Renal cortex interstitium (tissue), 11 donors: ENCODE measurements around the gene AP1G1. TPM values are rescaled to one million over a fixed set of nuclear protein-coding genes. Genes with fewer than 3 reads are reported as not detected.
"Not testable (repeated sequence)": the region's sequence is repeated elsewhere in the genome, so short reads cannot be mapped to it uniquely, and the experiment has no call there.

Experiments
- DNase-seq, 11 donors: peaks; one replicate each; pipeline ENCODE4 v3.0.0-alpha.2; 2013; ENCODE audit warnings: low read depth in 9 of 11, low spot score in 4 of 11; ENCODE audit errors: extremely low read depth in 1 of 11
- polyA plus RNA-seq, 3 donors: library from polyadenylated mRNA; unstranded; fragments of 120-200 nt; gene quantifications; one replicate each; pipeline ENCODE4 v1.2.1, GENCODE V29; 2013; ENCODE audit not compliant: insufficient read length in 3 of 3

The AP1G1 gene
- polyA plus RNA-seq, 3 donors: 76.0 to 99.5 (median 86.4) TPM

- peak in 10 of 11 donors; percentile 38 to 74 (median 61) for DNase-seq
Observed at GRCh38 chr16:71723537-71724319, 84.9 kb downstream of the AP1G1 start.

- peak in 10 of 11 donors; percentile 36 to 69 (median 54) for DNase-seq
Observed at GRCh38 chr16:71722801-71723536, 85.7 kb downstream of the AP1G1 start.

GRCh38 chr16:71721066-71721740 is 87.4 kb downstream of the AP1G1 start:
- DNase-seq: no peak

GRCh38 chr16:71712501-71712900 is 96.1 kb downstream of the AP1G1 start:
- DNase-seq: no peak

- DNase-seq: no peak
Observed at GRCh38 chr16:71711789-71712188, 96.8 kb downstream of the AP1G1 start.

GRCh38 chr16:71709229-71709781 is 99.3 kb downstream of the AP1G1 start:
- DNase-seq: no peak

- DNase-seq: no peak
Observed at GRCh38 chr16:71708696-71709095, 99.9 kb downstream of the AP1G1 start.

GRCh38 chr16:71707199-71707598 is 101.4 kb downstream of the AP1G1 start:
- DNase-seq: no peak

GRCh38 chr16:71706046-71706445 is 102.6 kb downstream of the AP1G1 start:
- DNase-seq: no peak

- no peak for DNase-seq
Observed at GRCh38 chr16:71703333-71703732, 105.3 kb downstream of the AP1G1 start.

GRCh38 chr16:71700831-71701230 is 107.8 kb downstream of the AP1G1 start:
- no peak for DNase-seq

- no peak for DNase-seq
Observed at GRCh38 chr16:71698491-71698890, 110.1 kb downstream of the AP1G1 start.

- DNase-seq: no peak
Observed at GRCh38 chr16:71693164-71693563, 115.5 kb downstream of the AP1G1 start.

- no peak for DNase-seq
Observed at GRCh38 chr16:71689901-71690300, 118.7 kb downstream of the AP1G1 start.

- no peak for DNase-seq
Observed at GRCh38 chr16:71687861-71688260, 120.8 kb downstream of the AP1G1 start.

GRCh38 chr16:71684280-71684679 is 124.4 kb downstream of the AP1G1 start:
- DNase-seq: not testable (repeated sequence)

GRCh38 chr16:71681360-71681759 is 127.3 kb downstream of the AP1G1 start:
- DNase-seq: no peak
